Measurements from ENCODE around the gene EVL.

DNA sequence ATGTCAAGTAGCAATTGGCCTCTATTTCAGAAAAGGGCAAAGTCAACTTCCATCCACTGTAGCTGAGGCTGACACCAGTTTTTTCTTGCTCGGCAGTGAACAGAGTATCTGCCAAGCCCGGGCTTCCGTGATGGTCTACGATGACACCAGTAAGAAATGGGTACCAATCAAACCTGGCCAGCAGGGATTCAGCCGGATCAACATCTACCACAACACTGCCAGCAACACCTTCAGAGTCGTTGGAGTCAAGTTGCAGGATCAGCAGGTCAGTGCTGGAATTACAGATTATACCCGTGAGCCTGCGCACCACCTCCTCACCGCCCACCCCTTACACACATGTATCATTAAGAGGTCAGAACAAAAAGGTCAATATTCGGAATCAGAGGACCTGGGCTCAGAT is 19.4 kb downstream of the EVL start:
- TF ChIP-seq EZH2phosphoT487 (IDR thresholded peaks at IDR 0.05; ENCODE audit: borderline replicate concordance, low read depth, low read length) = no peak
- TF ChIP-seq, protein P1, sequence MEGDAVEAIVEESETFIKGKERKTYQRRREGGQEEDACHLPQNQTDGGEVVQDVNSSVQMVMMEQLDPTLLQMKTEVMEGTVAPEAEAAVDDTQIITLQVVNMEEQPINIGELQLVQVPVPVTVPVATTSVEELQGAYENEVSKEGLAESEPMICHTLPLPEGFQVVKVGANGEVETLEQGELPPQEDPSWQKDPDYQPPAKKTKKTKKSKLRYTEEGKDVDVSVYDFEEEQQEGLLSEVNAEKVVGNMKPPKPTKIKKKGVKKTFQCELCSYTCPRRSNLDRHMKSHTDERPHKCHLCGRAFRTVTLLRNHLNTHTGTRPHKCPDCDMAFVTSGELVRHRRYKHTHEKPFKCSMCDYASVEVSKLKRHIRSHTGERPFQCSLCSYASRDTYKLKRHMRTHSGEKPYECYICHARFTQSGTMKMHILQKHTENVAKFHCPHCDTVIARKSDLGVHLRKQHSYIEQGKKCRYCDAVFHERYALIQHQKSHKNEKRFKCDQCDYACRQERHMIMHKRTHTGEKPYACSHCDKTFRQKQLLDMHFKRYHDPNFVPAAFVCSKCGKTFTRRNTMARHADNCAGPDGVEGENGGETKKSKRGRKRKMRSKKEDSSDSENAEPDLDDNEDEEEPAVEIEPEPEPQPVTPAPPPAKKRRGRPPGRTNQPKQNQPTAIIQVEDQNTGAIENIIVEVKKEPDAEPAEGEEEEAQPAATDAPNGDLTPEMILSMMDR (conservative IDR thresholded peaks at IDR 0.05; ENCODE audit: low read length) = no peak
